ENCODE data around the gene FGD3. TPM values are rescaled to one million over a fixed set of nuclear protein-coding genes. Genes with fewer than 3 reads are reported as not detected.

The FGD3 gene
- total and polyA plus RNA-seq, 2 donors (not counting 1 experiment from before 2014, with no cell fraction given), result 130 to 134 TPM

GRCh38 chr9:92949266-92949982, 2.1 kb downstream of the FGD3 start:
- Histone ChIP-seq H2AFZ (ENCODE audit: insufficient read depth, low read depth, low read length, poor library complexity, severe bottlenecking) (no peak overlapping the region), H3K9ac (ENCODE audit: low read length) (no peak overlapping the region), H3K9me3 (ENCODE audit: control extremely low read depth in 1 of 3, control insufficient read depth in 2 of 3, insufficient read depth in 1 of 3, low read length in 2 of 3) (peaks cover 0 to 7% (median 0%) of the 10 kb centered on the region in 3 donors), H3K27ac (ENCODE audit: low read length in 2 of 2) (no peak overlapping the region), H4K20me1 (ENCODE audit: control insufficient read depth, insufficient read depth, low read length, poor library complexity, severe bottlenecking) (no peaks in the 10 kb centered on the region), H3K4me2 (replicated peaks; ENCODE audit: low read depth, low read length, poor library complexity, severe bottlenecking) (no peak overlapping the region), H3K27me3 (replicated peaks in 1 of 4; ENCODE audit: control extremely low read depth in 1 of 4, control insufficient read depth in 3 of 4, insufficient read depth in 4 of 4, low read length in 3 of 4) (peaks cover 0 to 34% (median 21%) of the 10 kb centered on the region in 4 experiments), H3K36me3 (replicated peaks in 1 of 2; ENCODE audit: control extremely low read depth in 1 of 2, control insufficient read depth in 1 of 2, extremely low read depth in 1 of 2, insufficient read depth in 2 of 2, low read length in 1 of 2) (no peaks in the 10 kb centered on the region), H3K79me2 (ENCODE audit: control insufficient read depth, insufficient read depth, low read length) (no peaks in the 10 kb centered on the region), H3K4me3 (ENCODE audit: control extremely low read depth in 1 of 5, extremely low read depth in 1 of 5, insufficient read depth in 1 of 5, low read depth in 2 of 5, low read length in 4 of 5) (no peak overlapping the region), H3K4me1 (ENCODE audit: control insufficient read depth in 2 of 2, insufficient read depth in 2 of 2, low read length in 2 of 2) (peaks cover 23 to 29% of the 10 kb centered on the region in 2 donors)
- Mint-ChIP-seq H3K27ac (no peak overlapping the region), H3K4me1 (peaks cover 23% of the 10 kb centered on the region), H3K27me3 (peaks cover 37% of the 10 kb centered on the region), H3K4me3 (no peak overlapping the region), H3K9me3 (ENCODE audit: insufficient read depth) (no peaks in the 10 kb centered on the region)
- DNase-seq (no peak), ATAC-seq (ENCODE audit: low read depth) (no peak)
- ChIA-PET POLR2A (no interaction called here), CTCF (no interaction called here)
- TF ChIP-seq EZH2 (IDR thresholded peaks at IDR 0.05; ENCODE audit: borderline replicate concordance, insufficient read depth, low read depth, low read length, poor library complexity, severe bottlenecking) (no peak), CTCF (IDR thresholded peaks at IDR 0.05) (no peak)
- intact Hi-C loops (cut with micrococcal nuclease), result no loop called here
- WGBS (ENCODE audit: insufficient coverage), result 82% methylated on average over 9 of the region's 11 CpGs

GRCh38 chr9:92950359-92950955, 3.1 kb downstream of the FGD3 start:
- Histone ChIP-seq H3K4me3 (ENCODE audit: control extremely low read depth in 1 of 5, extremely low read depth in 1 of 5, insufficient read depth in 1 of 5, low read depth in 2 of 5, low read length in 4 of 5) (no peak overlapping the region), H3K27me3 (replicated peaks in 1 of 4; ENCODE audit: control extremely low read depth in 1 of 4, control insufficient read depth in 3 of 4, insufficient read depth in 4 of 4, low read length in 3 of 4) (peaks cover 0 to 34% (median 20%) of the 10 kb centered on the region in 4 experiments), H3K9ac (ENCODE audit: low read length) (no peak overlapping the region), H3K9me3 (ENCODE audit: control extremely low read depth in 1 of 3, control insufficient read depth in 2 of 3, insufficient read depth in 1 of 3, low read length in 2 of 3) (peaks cover 0 to 7% (median 0%) of the 10 kb centered on the region in 3 donors), H3K27ac (ENCODE audit: low read length in 2 of 2) (no peak overlapping the region), H3K36me3 (replicated peaks in 1 of 2; ENCODE audit: control extremely low read depth in 1 of 2, control insufficient read depth in 1 of 2, extremely low read depth in 1 of 2, insufficient read depth in 2 of 2, low read length in 1 of 2) (no peaks in the 10 kb centered on the region), H3K79me2 (ENCODE audit: control insufficient read depth, insufficient read depth, low read length) (no peaks in the 10 kb centered on the region), H2AFZ (ENCODE audit: insufficient read depth, low read depth, low read length, poor library complexity, severe bottlenecking) (no peak overlapping the region), H3K4me2 (replicated peaks; ENCODE audit: low read depth, low read length, poor library complexity, severe bottlenecking) (no peak overlapping the region), H4K20me1 (ENCODE audit: control insufficient read depth, insufficient read depth, low read length, poor library complexity, severe bottlenecking) (no peaks in the 10 kb centered on the region), H3K4me1 (ENCODE audit: control insufficient read depth in 2 of 2, insufficient read depth in 2 of 2, low read length in 2 of 2) (peaks cover 29 to 33% of the 10 kb centered on the region in 2 donors)
- POLR2A ChIA-PET, result no interaction called here
- WGBS (ENCODE audit: insufficient coverage), result 90% methylated on average over 9 of the region's 11 CpGs
- Mint-ChIP-seq H3K27ac (no peak overlapping the region), H3K9me3 (ENCODE audit: insufficient read depth) (no peaks in the 10 kb centered on the region), H3K4me1 (peaks cover 29% of the 10 kb centered on the region), H3K27me3 (peaks cover 31% of the 10 kb centered on the region), H3K4me3 (no peak overlapping the region)
- intact Hi-C loops (cut with micrococcal nuclease), result no loop called here
- ATAC-seq (ENCODE audit: low read depth) (no peak), DNase-seq (no peak)
- TF ChIP-seq EZH2 (IDR thresholded peaks at IDR 0.05; ENCODE audit: borderline replicate concordance, insufficient read depth, low read depth, low read length, poor library complexity, severe bottlenecking) (no peak), CTCF (IDR thresholded peaks at IDR 0.05) (no peak)
- CTCF ChIA-PET, result no interaction called here

Data from B cell (primary cell).